Measurements from ENCODE around the gene PPIA. TPM values are rescaled to one million over a fixed set of nuclear protein-coding genes. Genes with fewer than 3 reads are reported as not detected.

The PPIA gene
- total RNA-seq, 2 experiments from 2014 or later: 2,573 to 2,935 TPM

DNA sequence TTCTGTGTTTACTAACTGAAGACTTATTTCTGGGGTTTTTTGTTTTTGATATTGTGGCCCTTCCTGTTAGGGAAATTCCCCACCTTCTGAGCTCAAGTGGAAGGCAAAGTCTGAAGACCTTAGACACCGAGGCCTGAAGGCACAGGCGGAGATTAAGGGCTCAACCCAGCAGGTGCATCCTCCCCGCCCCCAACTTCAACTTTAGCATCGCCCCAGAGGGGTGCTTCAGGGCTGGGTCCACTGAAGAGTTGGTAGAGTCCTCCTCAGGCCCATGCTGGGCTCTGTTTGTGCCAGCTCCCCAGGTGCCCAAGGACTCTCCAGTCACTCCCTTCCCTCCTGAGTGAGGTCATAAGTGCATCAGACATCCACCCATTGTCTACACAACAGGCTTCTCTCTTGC, 9.4 kb upstream of the PPIA start:
- no peak overlapping the region for H3K4me3 ChIP-seq (ENCODE audit: low read depth, low read length, poor library complexity, severe bottlenecking)
- no peaks in the 10 kb centered on the region for H3K9me3 ChIP-seq (ENCODE audit: low read length)
- BruUV-seq (replicated peaks): no TSS peak
- H3K4me2 ChIP-seq (ENCODE audit: low read length): no peak overlapping the region
- TF ChIP-seq, protein P1, sequence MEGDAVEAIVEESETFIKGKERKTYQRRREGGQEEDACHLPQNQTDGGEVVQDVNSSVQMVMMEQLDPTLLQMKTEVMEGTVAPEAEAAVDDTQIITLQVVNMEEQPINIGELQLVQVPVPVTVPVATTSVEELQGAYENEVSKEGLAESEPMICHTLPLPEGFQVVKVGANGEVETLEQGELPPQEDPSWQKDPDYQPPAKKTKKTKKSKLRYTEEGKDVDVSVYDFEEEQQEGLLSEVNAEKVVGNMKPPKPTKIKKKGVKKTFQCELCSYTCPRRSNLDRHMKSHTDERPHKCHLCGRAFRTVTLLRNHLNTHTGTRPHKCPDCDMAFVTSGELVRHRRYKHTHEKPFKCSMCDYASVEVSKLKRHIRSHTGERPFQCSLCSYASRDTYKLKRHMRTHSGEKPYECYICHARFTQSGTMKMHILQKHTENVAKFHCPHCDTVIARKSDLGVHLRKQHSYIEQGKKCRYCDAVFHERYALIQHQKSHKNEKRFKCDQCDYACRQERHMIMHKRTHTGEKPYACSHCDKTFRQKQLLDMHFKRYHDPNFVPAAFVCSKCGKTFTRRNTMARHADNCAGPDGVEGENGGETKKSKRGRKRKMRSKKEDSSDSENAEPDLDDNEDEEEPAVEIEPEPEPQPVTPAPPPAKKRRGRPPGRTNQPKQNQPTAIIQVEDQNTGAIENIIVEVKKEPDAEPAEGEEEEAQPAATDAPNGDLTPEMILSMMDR (conservative IDR thresholded peaks at IDR 0.05; ENCODE audit: low read length): no peak
- no peak for TF ChIP-seq EZH2phosphoT487 (IDR thresholded peaks at IDR 0.05; ENCODE audit: borderline replicate concordance, low read depth, low read length)
- H3K9me2 ChIP-seq (ENCODE audit: insufficient read depth, low read length): no peaks in the 10 kb centered on the region
- no peaks in the 10 kb centered on the region for H4K20me1 ChIP-seq (ENCODE audit: insufficient read depth, low read length)
- intact Hi-C loops (cut with micrococcal nuclease; ENCODE audit: unreplicated experiment): no loop called here
- CTCF ChIA-PET (ENCODE audit: unreplicated experiment): interaction anchor here (0.8 kb wide), 1 partner anchor 11 kb away, joined by 3 read pairs; no protein-coding TSS in a partner anchor
- POLR2A ChIA-PET: interaction anchor here (0.6 kb wide), 1 partner anchor 13 kb away, joined by 5 read pairs; no protein-coding TSS in a partner anchor
- H3K79me2 ChIP-seq (ENCODE audit: insufficient read depth, low read depth, low read length): no peaks in the 10 kb centered on the region
- no peak overlapping the region for H2AFZ ChIP-seq (ENCODE audit: low read length)
- no peaks in the 10 kb centered on the region for H3K36me3 ChIP-seq (ENCODE audit: insufficient read depth, low read length)
- no peak overlapping the region for H3K27ac ChIP-seq (ENCODE audit: low read depth, low read length, poor library complexity, severe bottlenecking)
- no peak for DNase-seq (ENCODE audit: low spot score)
- H3K4me1 ChIP-seq (ENCODE audit: insufficient read depth, low read length, poor library complexity, severe bottlenecking): no peaks in the 10 kb centered on the region

DNA sequence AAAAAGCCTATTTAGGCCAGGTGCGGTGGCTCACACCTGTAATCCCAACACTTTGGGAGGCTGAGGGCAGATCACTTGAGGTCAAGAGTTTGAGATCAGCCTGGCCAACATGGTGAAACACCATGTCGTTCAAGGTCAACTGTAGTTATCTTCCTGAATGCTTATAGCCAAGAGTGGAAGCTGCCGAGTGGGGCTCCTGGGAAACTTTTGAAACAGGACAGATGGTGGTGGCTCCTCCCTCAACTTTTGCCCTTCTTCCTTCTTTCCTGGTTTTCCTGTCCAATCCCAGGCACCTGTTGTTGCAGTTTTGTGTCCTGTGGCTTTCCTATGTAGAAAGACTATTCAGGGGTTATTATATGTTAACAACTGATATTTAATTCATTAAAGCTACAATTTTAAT, 8.7 kb upstream of the PPIA start:
- CTCF ChIA-PET (ENCODE audit: unreplicated experiment): no interaction called here
- POLR2A ChIA-PET: no interaction called here
- intact Hi-C loops (cut with micrococcal nuclease; ENCODE audit: unreplicated experiment): no loop called here

DNA sequence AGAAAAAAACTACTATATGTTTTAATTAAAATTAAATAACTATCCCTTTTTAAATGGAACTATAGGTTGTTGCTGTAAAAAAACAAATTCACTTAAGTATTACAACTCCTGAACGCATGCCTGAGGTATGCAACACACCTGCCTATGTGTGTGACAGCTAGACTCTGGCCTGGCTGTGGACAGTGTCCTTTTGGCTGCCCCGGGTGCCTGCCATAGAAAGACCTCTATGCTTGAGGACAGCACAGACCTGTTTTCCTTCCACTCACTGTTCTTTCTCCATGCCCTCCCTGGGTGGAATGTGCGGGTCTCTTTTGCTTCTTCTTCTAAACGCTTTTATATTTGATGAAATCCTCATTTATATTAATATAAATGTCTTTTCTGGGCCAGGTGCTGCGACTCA, 6.5 kb upstream of the PPIA start:
- Histone ChIP-seq H3K9me3 (ENCODE audit: low read length) (no peaks in the 10 kb centered on the region), H3K4me3 (ENCODE audit: low read depth, low read length, poor library complexity, severe bottlenecking) (no peak overlapping the region), H3K4me1 (ENCODE audit: insufficient read depth, low read length, poor library complexity, severe bottlenecking) (peaks cover 5% of the 10 kb centered on the region), H4K20me1 (ENCODE audit: insufficient read depth, low read length) (no peaks in the 10 kb centered on the region), H3K36me3 (ENCODE audit: insufficient read depth, low read length) (no peaks in the 10 kb centered on the region), H3K27ac (ENCODE audit: low read depth, low read length, poor library complexity, severe bottlenecking) (no peak overlapping the region), H3K4me2 (ENCODE audit: low read length) (no peak overlapping the region), H3K9me2 (ENCODE audit: insufficient read depth, low read length) (no peaks in the 10 kb centered on the region), H3K79me2 (ENCODE audit: insufficient read depth, low read depth, low read length) (no peaks in the 10 kb centered on the region; the same call in 1 of the 2 replicates), H2AFZ (ENCODE audit: low read length) (no peak overlapping the region)
- DNase-seq (ENCODE audit: low spot score): no peak
- intact Hi-C loops (cut with micrococcal nuclease; ENCODE audit: unreplicated experiment): no loop called here
- TF ChIP-seq, protein P1 (conservative IDR thresholded peaks at IDR 0.05; ENCODE audit: low read length): no peak
- TF ChIP-seq EZH2phosphoT487 (IDR thresholded peaks at IDR 0.05; ENCODE audit: borderline replicate concordance, low read depth, low read length): no peak
- POLR2A ChIA-PET: interaction anchor here (0.8 kb wide), 1 partner anchor 10 kb away, joined by 3 read pairs; no protein-coding TSS in a partner anchor
- CTCF ChIA-PET (ENCODE audit: unreplicated experiment): no interaction called here
- no TSS peak for BruUV-seq (replicated peaks)

More for the DNA sequence above, 8.7 kb upstream of the PPIA start:
- TF ChIP-seq, protein P1 (conservative IDR thresholded peaks at IDR 0.05; ENCODE audit: low read length): no peak
- TF ChIP-seq EZH2phosphoT487 (IDR thresholded peaks at IDR 0.05; ENCODE audit: borderline replicate concordance, low read depth, low read length): no peak
- Histone ChIP-seq H3K4me2 (ENCODE audit: low read length) (no peak overlapping the region), H3K79me2 (ENCODE audit: insufficient read depth, low read depth, low read length) (no peaks in the 10 kb centered on the region), H3K27ac (ENCODE audit: low read depth, low read length, poor library complexity, severe bottlenecking) (no peak overlapping the region), H3K36me3 (ENCODE audit: insufficient read depth, low read length) (no peaks in the 10 kb centered on the region), H3K4me3 (ENCODE audit: low read depth, low read length, poor library complexity, severe bottlenecking) (no peak overlapping the region), H3K4me1 (ENCODE audit: insufficient read depth, low read length, poor library complexity, severe bottlenecking) (no peaks in the 10 kb centered on the region), H2AFZ (ENCODE audit: low read length) (no peak overlapping the region), H3K9me2 (ENCODE audit: insufficient read depth, low read length) (no peaks in the 10 kb centered on the region), H4K20me1 (ENCODE audit: insufficient read depth, low read length) (no peaks in the 10 kb centered on the region), H3K9me3 (ENCODE audit: low read length) (no peaks in the 10 kb centered on the region)
- BruUV-seq (replicated peaks): no TSS peak
- no peak for DNase-seq (ENCODE audit: low spot score)
